ENCODE results near the gene GLRA3.
"Not testable (repeated sequence)": the region's sequence is repeated elsewhere in the genome, so short reads cannot be mapped to it uniquely, and the experiment has no call there.

Gene GLRA3

GRCh38 chr4:174808836-174809235 lies 20.2 kb downstream of the GLRA3 start:
- no peak for DNase-seq

- no peak for DNase-seq
Observed at GRCh38 chr4:174808119-174808518, 20.9 kb downstream of the GLRA3 start.

GRCh38 chr4:174805746-174806145 lies 23.3 kb downstream of the GLRA3 start:
- DNase-seq, result no peak

GRCh38 chr4:174794543-174795094 lies 34.4 kb downstream of the GLRA3 start:
- no peak for DNase-seq

- no peak for DNase-seq
Observed at GRCh38 chr4:174789657-174790056, 39.4 kb downstream of the GLRA3 start.

GRCh38 chr4:174778274-174778986 lies 50.6 kb downstream of the GLRA3 start:
- not testable (repeated sequence) for DNase-seq

GRCh38 chr4:174775366-174775765 lies 53.7 kb downstream of the GLRA3 start:
- DNase-seq, result no peak

- no peak for DNase-seq
Observed at GRCh38 chr4:174764105-174764729, 64.8 kb downstream of the GLRA3 start.

GRCh38 chr4:174763454-174764104 lies 65.5 kb downstream of the GLRA3 start:
- no peak for DNase-seq

- DNase-seq, result no peak
Observed at GRCh38 chr4:174761451-174761850, 67.6 kb downstream of the GLRA3 start.

GRCh38 chr4:174757736-174758135 lies 71.3 kb downstream of the GLRA3 start:
- DNase-seq, result no peak

GRCh38 chr4:174753021-174753420 lies 76.0 kb downstream of the GLRA3 start:
- DNase-seq, result no peak

- no peak for DNase-seq
Observed at GRCh38 chr4:174752026-174752425, 77.0 kb downstream of the GLRA3 start.

GRCh38 chr4:174749091-174749490 lies 80.0 kb downstream of the GLRA3 start:
- no peak for DNase-seq

- DNase-seq, result no peak
Observed at GRCh38 chr4:174746710-174747109, 82.3 kb downstream of the GLRA3 start.

GRCh38 chr4:174742561-174742960 lies 86.5 kb downstream of the GLRA3 start:
- no peak for DNase-seq

GRCh38 chr4:174739576-174739975 lies 89.5 kb downstream of the GLRA3 start:
- no peak for DNase-seq

- DNase-seq, result no peak
Observed at GRCh38 chr4:174734181-174734580, 94.9 kb downstream of the GLRA3 start.

GRCh38 chr4:174717828-174718227 lies 111.2 kb downstream of the GLRA3 start:
- DNase-seq, result no peak

GRCh38 chr4:174716986-174717770 lies 111.9 kb downstream of the GLRA3 start:
- no peak for DNase-seq

GRCh38 chr4:174714393-174715211 lies 114.4 kb downstream of the GLRA3 start:
- no peak for DNase-seq

GRCh38 chr4:174713821-174714220 lies 115.2 kb downstream of the GLRA3 start:
- DNase-seq, result no peak
